Fibroblast of skin of back (primary cell): ENCODE data around the gene SLC6A17.

Source experiments
- DNase-seq: peaks from one replicate; pipeline ENCODE4 v3.0.0-alpha.2; 2013

SLC6A17 gene

GRCh38 chr1:110205591-110206155 lies 55.4 kb downstream of the SLC6A17 start:
- no peak for DNase-seq

- no peak for DNase-seq
These were observed 56.1 kb downstream of the SLC6A17 start for GRCh38 chr1:110206261-110206920.

- peak; percentile 36 for DNase-seq
These were observed 57.5 kb downstream of the SLC6A17 start for GRCh38 chr1:110207831-110208230.

- DNase-seq: no peak
These were observed 58.8 kb downstream of the SLC6A17 start for GRCh38 chr1:110208916-110209645.

GRCh38 chr1:110209715-110210603 lies 59.7 kb downstream of the SLC6A17 start, which contains the start of gene KCNC4:
KCNC4 (plus strand) TSS chr1:110210314; CDS start chr1:110211500, 1,186 bp downstream.
- DNase-seq: peak; percentile 74

GRCh38 chr1:110210604-110211495 lies 60.6 kb downstream of the SLC6A17 start:
- peak; percentile 18 for DNase-seq

- DNase-seq: no peak
These were observed 61.3 kb downstream of the SLC6A17 start for GRCh38 chr1:110211496-110212168.

GRCh38 chr1:110212169-110213142 lies 62.2 kb downstream of the SLC6A17 start:
- DNase-seq: no peak

GRCh38 chr1:110213143-110213540 lies 62.8 kb downstream of the SLC6A17 start:
- no peak for DNase-seq

- DNase-seq: no peak
These were observed 64.4 kb downstream of the SLC6A17 start for GRCh38 chr1:110214454-110215404.

- DNase-seq: no peak
These were observed 65.6 kb downstream of the SLC6A17 start for GRCh38 chr1:110215621-110216515.

- no peak for DNase-seq
These were observed 66.7 kb downstream of the SLC6A17 start for GRCh38 chr1:110216844-110217444.

- no peak for DNase-seq
These were observed 67.8 kb downstream of the SLC6A17 start for GRCh38 chr1:110218137-110218536.

GRCh38 chr1:110218739-110219138 lies 68.4 kb downstream of the SLC6A17 start:
- no peak for DNase-seq

- no peak for DNase-seq
These were observed 70.0 kb downstream of the SLC6A17 start for GRCh38 chr1:110220324-110220723.

- no peak for DNase-seq
These were observed 70.8 kb downstream of the SLC6A17 start for GRCh38 chr1:110221119-110221518.

- no peak for DNase-seq
These were observed 72.8 kb downstream of the SLC6A17 start for GRCh38 chr1:110223127-110223526.
